Upper lobe of left lung (tissue), 6 donors: Measurements from ENCODE around the gene NHLRC4. TPM values are rescaled to one million over a fixed set of nuclear protein-coding genes. Genes with fewer than 3 reads are reported as not detected.

Experiments used
- ATAC-seq, 2 donors: fragments of 200-7000 bp; cut with Tn5 transposase; one replicate each; pipeline ENCODE4 v1.9.1; 2022; ENCODE audit warnings: mild to moderate bottlenecking in 2 of 2, moderate library complexity in 2 of 2; ENCODE audit not compliant: low FRiP score in 2 of 2
- DNase-seq, 2 donors: peaks; one replicate each; pipeline ENCODE4 v3.0.0-alpha.2; 2019 to 2020
- H3K27ac ChIP-seq, 4 donors: fragments of 200-600 bp; sonication (generic); one replicate each; pipeline ENCODE4 v1.5.1; 2016 to 2019
- H3K27me3 ChIP-seq, 4 donors: fragments of 200-600 bp; sonication (generic); one replicate each; pipeline ENCODE4 v1.5.1; 2017 to 2019
- H3K36me3 ChIP-seq, 4 donors: fragments of 200-600 bp; sonication (generic); one replicate each; pipeline ENCODE4 v1.5.1; 2016 to 2019
- H3K4me1 ChIP-seq, 4 donors: fragments of 200-600 bp; sonication (generic); one replicate each; pipeline ENCODE4 v1.5.1; 2018 to 2019
- H3K4me3 ChIP-seq, 4 donors: fragments of 200-600 bp; sonication (generic); one replicate each; pipeline ENCODE4 v1.5.1; 2017 to 2019; ENCODE audit warnings: mild to moderate bottlenecking in 2 of 4, moderate library complexity in 1 of 4
- H3K9me3 ChIP-seq, 4 donors: fragments of 200-600 bp; sonication (generic); one replicate each; pipeline ENCODE4 v1.5.1; 2018 to 2019
- CTCF ChIP-seq, 6 experiments: fragments of 450-650 bp in 4 of 6; fragments of 200-600 bp in 2 of 6; sonication (generic) in 2 of 6; IDR thresholded peaks; one replicate each; pipeline ENCODE4 v1.5.1; 2016 to 2019; ENCODE audit warnings: antibody characterized with exemption in 6 of 6
- EP300 ChIP-seq, 4 donors: sonication (generic); formaldehyde crosslinking; IDR thresholded peaks; one replicate each; pipeline ENCODE4 v1.5.1; 2017; ENCODE audit warnings: antibody characterized with exemption in 4 of 4, control low read depth in 2 of 4
- POLR2A ChIP-seq, 4 donors: fragments of 450-650 bp; IDR thresholded peaks; one replicate each; pipeline ENCODE4 v1.5.1; 2016 to 2017; ENCODE audit warnings: antibody characterized with exemption in 4 of 4, mild to moderate bottlenecking in 2 of 4
- POLR2AphosphoS5 ChIP-seq, 2 donors: sonication (generic); formaldehyde crosslinking; IDR thresholded peaks; one replicate each; pipeline ENCODE4 v1.5.1; 2017; ENCODE audit warnings: antibody characterized with exemption in 2 of 2
- whole genome bisulfite sequencing, 2 donors: methylation state at CpG; one replicate each; pipeline ENCODE4 v1.1.5; 2017 to 2018; 5-methylcytosine and 5-hydroxymethylcytosine counted together
- total RNA-seq, 6 donors: library from RNA; depleted of rRNA in 4 of 6; stranded (reverse); fragments of >200 nt in 4 of 6; gene quantifications; one replicate each; pipeline versions ENCODE4 v1.1.0 to v1.2.1, GENCODE V29; 2016 to 2021
- donor health status: DM: no; HTN: no; CAD: no; lungs with moderate emphysema.
- donor health status: DM: no; HTN: yes; CAD: no; lungs with severe emphysema.

The NHLRC4 gene
- total RNA-seq, 6 donors from 2014 or later, result 1.2 to 7.8 (median 3.3) TPM

- peak in 1 of 2 donors; percentile 74 for DNase-seq
- Histone ChIP-seq H3K9me3 (no peaks in the 10 kb centered on the region), H3K36me3 (peaks cover 0 to 18% (median 14%) of the 10 kb centered on the region in 4 donors), H3K4me1 (peaks cover 20 to 46% (median 27%) of the 10 kb centered on the region in 4 donors), H3K27me3 (no peaks in the 10 kb centered on the region), H3K27ac (no peak overlapping the region), H3K4me3 (no peak overlapping the region)
- TF ChIP-seq POLR2AphosphoS5 (IDR thresholded peaks at IDR 0.05) (no peak), EP300 (IDR thresholded peaks at IDR 0.05) (no peak), POLR2A (IDR thresholded peaks at IDR 0.05) (no peak), CTCF (IDR thresholded peaks at IDR 0.05) (no peak)
- WGBS, 2 donors, result 82 to 86% methylated on average over 10 to 23 of the region's 24 CpGs
- no peak for ATAC-seq
Measured at GRCh38 chr16:524274-525040, 42.3 kb upstream of the NHLRC4 start.

GRCh38 chr16:525123-525519 is 41.7 kb upstream of the NHLRC4 start:
- Histone ChIP-seq H3K36me3 (peaks cover 0 to 11% (median 9%) of the 10 kb centered on the region in 4 donors), H3K4me1 (peaks cover 27 to 52% (median 33%) of the 10 kb centered on the region in 4 donors), H3K27ac (no peak overlapping the region), H3K9me3 (no peaks in the 10 kb centered on the region), H3K27me3 (no peaks in the 10 kb centered on the region), H3K4me3 (no peak overlapping the region)
- 83 to 87% methylated on average over 5 to 8 of the region's 8 CpGs for WGBS, 2 donors
- ATAC-seq (no peak), DNase-seq (no peak)
- TF ChIP-seq POLR2A (IDR thresholded peaks at IDR 0.05), result no peak
- no peak for TF ChIP-seq EP300 (IDR thresholded peaks at IDR 0.05)
- no peak for TF ChIP-seq CTCF (IDR thresholded peaks at IDR 0.05)
- TF ChIP-seq POLR2AphosphoS5 (IDR thresholded peaks at IDR 0.05), result no peak

GRCh38 chr16:525520-526180 is 41.2 kb upstream of the NHLRC4 start:
- peaks cover 29 to 58% (median 38%) of the 10 kb centered on the region in 4 donors for H3K4me1 ChIP-seq
- H3K27ac ChIP-seq, result peak overlapping the region in 3 of 4 donors; percentile 96 to 99 (median 98)
- no peak for DNase-seq
- no peak for ATAC-seq
- no peaks in the 10 kb centered on the region for H3K27me3 ChIP-seq
- H3K9me3 ChIP-seq, result no peaks in the 10 kb centered on the region
- 72 to 73% methylated on average over 13 of the region's 13 CpGs for WGBS, 2 donors
- H3K4me3 ChIP-seq, result peak overlapping the region in 3 of 4 donors; percentile 74 to 91 (median 83)
- peaks cover 0 to 6% (median 4%) of the 10 kb centered on the region in 4 donors for H3K36me3 ChIP-seq
- no peak for TF ChIP-seq EP300 (IDR thresholded peaks at IDR 0.05)
- no peak for TF ChIP-seq CTCF (IDR thresholded peaks at IDR 0.05)
- TF ChIP-seq POLR2AphosphoS5 (IDR thresholded peaks at IDR 0.05), result no peak

GRCh38 chr16:526181-527014 is 40.4 kb upstream of the NHLRC4 start:
- H3K27me3 ChIP-seq, result no peaks in the 10 kb centered on the region
- H3K9me3 ChIP-seq, result no peaks in the 10 kb centered on the region
- peak in 1 of 2 donors; percentile 46 for DNase-seq
- WGBS, 2 donors, result 8 to 18% methylated on average over 4 to 26 of the region's 26 CpGs
- no peak for TF ChIP-seq EP300 (IDR thresholded peaks at IDR 0.05)
- TF ChIP-seq CTCF (IDR thresholded peaks at IDR 0.05), result no peak
- no peak for TF ChIP-seq POLR2A (IDR thresholded peaks at IDR 0.05)
- no peak for TF ChIP-seq POLR2AphosphoS5 (IDR thresholded peaks at IDR 0.05)
- peaks cover 0 to 2% (median 0%) of the 10 kb centered on the region in 4 donors for H3K36me3 ChIP-seq
- peaks cover 29 to 62% (median 39%) of the 10 kb centered on the region in 4 donors for H3K4me1 ChIP-seq
- ATAC-seq, result peak; percentile 12 to 17
- H3K4me3 ChIP-seq, result peak overlapping the region; percentile 65 to 91 (median 78)
- peak overlapping the region; percentile 96 to 99 (median 98) for H3K27ac ChIP-seq
